GM23338 (cell line): ENCODE results near the gene XRCC5. TPM values are rescaled to one million over a fixed set of nuclear protein-coding genes. Genes with fewer than 3 reads are reported as not detected.

Source experiments
- ATAC-seq: fragments of 200-7000 bp; cut with Tn5 transposase; 3 replicates; pipeline ENCODE4 v1.9.1; 2020
- DNase-seq: peaks from one replicate; pipeline ENCODE4 v3.0.0-alpha.2; 2015; ENCODE audit warnings: low spot score
- H2AFZ ChIP-seq: fragments of 200-600 bp; sonication (generic); 2 replicates; pipeline ENCODE4 v1.8.0; 2016; ENCODE audit warnings: antibody characterized with exemption, mild to moderate bottlenecking, moderate library complexity
- H3F3A ChIP-seq: fragments of 200-600 bp; sonication (generic); replicated peaks from 2 replicates; pipeline ENCODE4 v1.8.0; 2017; ENCODE audit warnings: antibody characterized with exemption, mixed run types, low read depth
- H3K27ac ChIP-seq: fragments of 200-600 bp; sonication (generic); 2 replicates; pipeline ENCODE4 v1.6.1; 2016; ENCODE audit warnings: low read depth
- H3K27me3 ChIP-seq: fragments of 200-600 bp; sonication (generic); 2 replicates; pipeline ENCODE4 v1.8.0; 2016; ENCODE audit warnings: mild to moderate bottlenecking, mixed run types, moderate library complexity; ENCODE audit not compliant: insufficient read depth
- H3K36me3 ChIP-seq: fragments of 200-600 bp; sonication (generic); 2 replicates; pipeline ENCODE4 v1.8.0; 2016; ENCODE audit warnings: mild to moderate bottlenecking; ENCODE audit not compliant: insufficient read depth
- H3K4me1 ChIP-seq: fragments of 200-600 bp; sonication (generic); 2 replicates; pipeline ENCODE4 v1.8.0; 2016; ENCODE audit warnings: mild to moderate bottlenecking, moderate library complexity; ENCODE audit not compliant: insufficient read depth
- H3K4me2 ChIP-seq: fragments of 200-600 bp; sonication (generic); 2 replicates; pipeline ENCODE4 v1.7.1; 2017; ENCODE audit warnings: mixed run types
- H3K4me3 ChIP-seq: fragments of 200-600 bp; sonication (generic); 2 replicates; pipeline ENCODE4 v1.6.1; 2016; ENCODE audit warnings: mixed run types
- H3K79me2 ChIP-seq: fragments of 200-600 bp; sonication (generic); replicated peaks from 2 replicates; pipeline ENCODE4 v1.8.0; 2017; ENCODE audit warnings: mild to moderate bottlenecking; ENCODE audit not compliant: insufficient read depth
- H3K9me2 ChIP-seq: fragments of 200-600 bp; sonication (generic); 2 replicates; pipeline ENCODE4 v1.8.0; 2017; ENCODE audit not compliant: insufficient read depth
- H4K20me1 ChIP-seq: fragments of 200-600 bp; sonication (generic); replicated peaks from 2 replicates; pipeline ENCODE4 v1.8.0; 2017; ENCODE audit warnings: mild to moderate bottlenecking; ENCODE audit not compliant: insufficient read depth
- H3K27ac Mint-ChIP-seq: 2 replicates; pipeline ENCODE4 v1.8.0; 2020; ENCODE audit warnings: inconsistent platforms, mild to moderate bottlenecking, moderate library complexity, mixed read lengths
- H3K27me3 Mint-ChIP-seq: 3 replicates; pipeline ENCODE4 v1.8.0; 2022; ENCODE audit warnings: low read depth, mild to moderate bottlenecking, moderate library complexity, mixed read lengths, inconsistent platforms; ENCODE audit not compliant: insufficient read depth, poor library complexity
- H3K36me3 Mint-ChIP-seq: 3 replicates; pipeline ENCODE4 v1.8.0; 2021; ENCODE audit warnings: low read depth, mild to moderate bottlenecking, inconsistent platforms, moderate library complexity, mixed read lengths
- H3K4me1 Mint-ChIP-seq: 3 replicates; pipeline ENCODE4 v1.8.0; 2020; ENCODE audit warnings: mild to moderate bottlenecking, inconsistent platforms, mixed read lengths
- H3K4me3 Mint-ChIP-seq: 3 replicates; pipeline ENCODE4 v1.8.0; 2021; ENCODE audit warnings: moderate library complexity, mild to moderate bottlenecking, inconsistent platforms, mixed read lengths
- H3K9me3 Mint-ChIP-seq: 3 replicates; pipeline ENCODE4 v1.8.0; 2020; ENCODE audit warnings: moderate library complexity, mild to moderate bottlenecking, inconsistent platforms, mixed read lengths
- CREB1 ChIP-seq: fragments of 250-450 bp; sonication (Bioruptor Pico); IDR thresholded peaks from 2 replicates; pipeline ENCODE4 v1.5.0; 2020; ENCODE audit warnings: low read depth, mild to moderate bottlenecking, moderate library complexity
- EZH2 ChIP-seq: fragments of 200-600 bp; sonication (generic); IDR thresholded peaks from one replicate; pipeline ENCODE4 v1.8.0; 2017; ENCODE audit warnings: antibody characterized with exemption, mild to moderate bottlenecking, low read depth; ENCODE audit not compliant: unreplicated experiment
- EZH2phosphoT487 ChIP-seq: fragments of 200-600 bp; sonication (generic); IDR thresholded peaks from one replicate; pipeline ENCODE4 v1.8.1; 2018; ENCODE audit warnings: antibody characterized with exemption; ENCODE audit not compliant: unreplicated experiment
- JUNB ChIP-seq: IDR thresholded peaks from one replicate; pipeline ENCODE4 v1.6.1; 2016; ENCODE audit warnings: antibody characterized with exemption; ENCODE audit not compliant: unreplicated experiment
- NANOG ChIP-seq: IDR thresholded peaks from 2 replicates; pipeline ENCODE4 v1.6.1; 2016; ENCODE audit warnings: antibody characterized with exemption, borderline replicate concordance
- POLR2AphosphoS5 ChIP-seq: IDR thresholded peaks from 2 replicates; pipeline ENCODE4 v1.6.1; 2016; ENCODE audit warnings: antibody characterized with exemption, low read depth
- STAT1 ChIP-seq: IDR thresholded peaks from one replicate; pipeline ENCODE4 v1.6.1; 2016; ENCODE audit warnings: antibody characterized with exemption; ENCODE audit not compliant: unreplicated experiment
- ZNF114 ChIP-seq: fragments of 250-450 bp; sonication (Bioruptor Pico); IDR thresholded peaks from 2 replicates; pipeline ENCODE4 v1.5.0; 2020; ENCODE audit warnings: mild to moderate bottlenecking, moderate library complexity
- ZNF331 ChIP-seq: fragments of 250-450 bp; sonication (Bioruptor Pico); IDR thresholded peaks from 2 replicates; pipeline ENCODE4 v1.5.0; 2020; ENCODE audit warnings: low read depth, mild to moderate bottlenecking, moderate library complexity
- polyA plus RNA-seq: library from polyadenylated mRNA; unstranded; fragments of >200 nt; fragmentation: Nextera tagmentation; extraction: Ambion mirVana; gene quantifications from 2 replicates; pipeline ENCODE4 v1.2.1, GENCODE V29; 2016
- total RNA-seq: library from RNA; depleted of rRNA; stranded (reverse); fragments of >200 nt; shearing (Covaris generic); gene quantifications from 2 replicates; pipeline ENCODE4 v1.2.3, GENCODE V29; 2014
- TF ChIP-seq, protein P1 (sequence below), 2 experiments: fragments of 200-600 bp in 1 of 2; sonication (generic) in 1 of 2; conservative IDR thresholded peaks; 2 replicates each; pipeline versions ENCODE4 v1.5.1 to v1.6.1; 2016 to 2017; ENCODE audit warnings: antibody characterized with exemption in 2 of 2, low read depth in 2 of 2, mild to moderate bottlenecking in 2 of 2, moderate library complexity in 1 of 2
- TF ChIP-seq, protein P2 (sequence below): IDR thresholded peaks from 2 replicates; pipeline ENCODE4 v1.6.1; 2016; ENCODE audit warnings: antibody characterized with exemption
- TF ChIP-seq, protein P3 (sequence below): IDR thresholded peaks from one replicate; pipeline ENCODE4 v1.6.1; 2018; ENCODE audit warnings: antibody characterized with exemption; ENCODE audit not compliant: unreplicated experiment
- TF ChIP-seq, protein P4 (sequence below): fragments of 250-450 bp; sonication (Bioruptor Pico); IDR thresholded peaks from 2 replicates; pipeline ENCODE4 v1.5.0; 2020; ENCODE audit warnings: mild to moderate bottlenecking, moderate library complexity

XRCC5 gene
- total and polyA plus RNA-seq, 2 experiments from 2014 or later, result 499 to 524 TPM

DNA sequence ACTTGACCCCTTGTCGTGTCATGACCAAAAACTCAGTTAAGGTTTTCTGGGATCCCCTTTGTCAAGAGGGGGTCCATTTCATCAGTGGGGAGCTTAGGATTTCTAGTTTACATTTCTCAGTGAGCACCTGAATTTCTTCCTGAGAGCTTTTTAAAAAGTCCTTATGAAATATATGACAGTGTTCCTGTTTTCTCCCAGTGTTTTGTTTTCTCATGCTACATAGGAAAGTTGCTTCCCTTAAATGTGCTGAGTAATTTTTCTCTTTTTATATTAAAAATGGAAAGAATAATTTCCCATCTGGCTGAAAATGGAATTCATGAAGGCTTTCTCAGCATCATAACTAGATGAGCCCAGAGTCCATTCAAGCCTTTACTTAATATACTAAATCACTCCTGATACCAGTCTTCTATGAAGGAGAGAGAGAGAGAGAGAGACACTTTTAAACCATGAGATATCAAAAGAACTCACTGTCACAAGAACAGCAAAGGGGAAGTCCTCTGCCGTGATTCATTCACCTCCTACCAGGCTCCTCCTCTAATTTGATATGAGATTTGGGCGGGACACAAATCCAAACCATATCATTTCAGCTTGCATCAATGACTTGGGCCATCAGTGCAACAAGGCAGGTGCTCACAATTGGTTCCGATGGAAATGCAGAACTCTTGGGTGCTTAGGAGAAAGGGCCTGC lies 61.1 kb downstream of the XRCC5 start:
- DNase-seq (no peak), ATAC-seq (no peak)
- H3K27ac ChIP-seq, result peak overlapping the region; percentile 41
- H3F3A ChIP-seq, result 0 out of 2 replicates have a peak, but pooled peaks cover 2% of the 10 kb centered on the region
- H3K4me3 ChIP-seq, result no peak overlapping the region
- H3K36me3 ChIP-seq, result peaks cover 30% of the 10 kb centered on the region; the same call in 1 of the 2 replicates
- no peaks in the 10 kb centered on the region for H3K9me2 ChIP-seq
- Mint-ChIP-seq H3K36me3 (peaks cover 90% of the 10 kb centered on the region), H3K27ac (peak overlapping the region; percentile 12; the same call in 1 of the 2 replicates), H3K4me1 (peaks cover 2% of the 10 kb centered on the region; the same call in 2 of the 3 replicates), H3K4me3 (no peak overlapping the region), H3K27me3 (peaks cover 2% of the 10 kb centered on the region), H3K9me3 (no peaks in the 10 kb centered on the region)
- no peaks in the 10 kb centered on the region for H3K4me1 ChIP-seq
- TF ChIP-seq, protein P1, sequence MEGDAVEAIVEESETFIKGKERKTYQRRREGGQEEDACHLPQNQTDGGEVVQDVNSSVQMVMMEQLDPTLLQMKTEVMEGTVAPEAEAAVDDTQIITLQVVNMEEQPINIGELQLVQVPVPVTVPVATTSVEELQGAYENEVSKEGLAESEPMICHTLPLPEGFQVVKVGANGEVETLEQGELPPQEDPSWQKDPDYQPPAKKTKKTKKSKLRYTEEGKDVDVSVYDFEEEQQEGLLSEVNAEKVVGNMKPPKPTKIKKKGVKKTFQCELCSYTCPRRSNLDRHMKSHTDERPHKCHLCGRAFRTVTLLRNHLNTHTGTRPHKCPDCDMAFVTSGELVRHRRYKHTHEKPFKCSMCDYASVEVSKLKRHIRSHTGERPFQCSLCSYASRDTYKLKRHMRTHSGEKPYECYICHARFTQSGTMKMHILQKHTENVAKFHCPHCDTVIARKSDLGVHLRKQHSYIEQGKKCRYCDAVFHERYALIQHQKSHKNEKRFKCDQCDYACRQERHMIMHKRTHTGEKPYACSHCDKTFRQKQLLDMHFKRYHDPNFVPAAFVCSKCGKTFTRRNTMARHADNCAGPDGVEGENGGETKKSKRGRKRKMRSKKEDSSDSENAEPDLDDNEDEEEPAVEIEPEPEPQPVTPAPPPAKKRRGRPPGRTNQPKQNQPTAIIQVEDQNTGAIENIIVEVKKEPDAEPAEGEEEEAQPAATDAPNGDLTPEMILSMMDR (conservative IDR thresholded peaks at IDR 0.05; ENCODE audit: low read depth in 2 of 2), result no peak
- TF ChIP-seq EZH2phosphoT487 (no peak), ZNF331 (CRISPR knock-in tag) (no peak), STAT1 (no peak), ZNF114 (CRISPR knock-in tag) (no peak), JUNB (no peak), CREB1 (CRISPR knock-in tag) (no peak), POLR2AphosphoS5 (no peak), EZH2 (no peak), NANOG (no peak)
- TF ChIP-seq, protein P2, sequence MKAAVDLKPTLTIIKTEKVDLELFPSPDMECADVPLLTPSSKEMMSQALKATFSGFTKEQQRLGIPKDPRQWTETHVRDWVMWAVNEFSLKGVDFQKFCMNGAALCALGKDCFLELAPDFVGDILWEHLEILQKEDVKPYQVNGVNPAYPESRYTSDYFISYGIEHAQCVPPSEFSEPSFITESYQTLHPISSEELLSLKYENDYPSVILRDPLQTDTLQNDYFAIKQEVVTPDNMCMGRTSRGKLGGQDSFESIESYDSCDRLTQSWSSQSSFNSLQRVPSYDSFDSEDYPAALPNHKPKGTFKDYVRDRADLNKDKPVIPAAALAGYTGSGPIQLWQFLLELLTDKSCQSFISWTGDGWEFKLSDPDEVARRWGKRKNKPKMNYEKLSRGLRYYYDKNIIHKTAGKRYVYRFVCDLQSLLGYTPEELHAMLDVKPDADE, result no peak
- TF ChIP-seq, protein P3, sequence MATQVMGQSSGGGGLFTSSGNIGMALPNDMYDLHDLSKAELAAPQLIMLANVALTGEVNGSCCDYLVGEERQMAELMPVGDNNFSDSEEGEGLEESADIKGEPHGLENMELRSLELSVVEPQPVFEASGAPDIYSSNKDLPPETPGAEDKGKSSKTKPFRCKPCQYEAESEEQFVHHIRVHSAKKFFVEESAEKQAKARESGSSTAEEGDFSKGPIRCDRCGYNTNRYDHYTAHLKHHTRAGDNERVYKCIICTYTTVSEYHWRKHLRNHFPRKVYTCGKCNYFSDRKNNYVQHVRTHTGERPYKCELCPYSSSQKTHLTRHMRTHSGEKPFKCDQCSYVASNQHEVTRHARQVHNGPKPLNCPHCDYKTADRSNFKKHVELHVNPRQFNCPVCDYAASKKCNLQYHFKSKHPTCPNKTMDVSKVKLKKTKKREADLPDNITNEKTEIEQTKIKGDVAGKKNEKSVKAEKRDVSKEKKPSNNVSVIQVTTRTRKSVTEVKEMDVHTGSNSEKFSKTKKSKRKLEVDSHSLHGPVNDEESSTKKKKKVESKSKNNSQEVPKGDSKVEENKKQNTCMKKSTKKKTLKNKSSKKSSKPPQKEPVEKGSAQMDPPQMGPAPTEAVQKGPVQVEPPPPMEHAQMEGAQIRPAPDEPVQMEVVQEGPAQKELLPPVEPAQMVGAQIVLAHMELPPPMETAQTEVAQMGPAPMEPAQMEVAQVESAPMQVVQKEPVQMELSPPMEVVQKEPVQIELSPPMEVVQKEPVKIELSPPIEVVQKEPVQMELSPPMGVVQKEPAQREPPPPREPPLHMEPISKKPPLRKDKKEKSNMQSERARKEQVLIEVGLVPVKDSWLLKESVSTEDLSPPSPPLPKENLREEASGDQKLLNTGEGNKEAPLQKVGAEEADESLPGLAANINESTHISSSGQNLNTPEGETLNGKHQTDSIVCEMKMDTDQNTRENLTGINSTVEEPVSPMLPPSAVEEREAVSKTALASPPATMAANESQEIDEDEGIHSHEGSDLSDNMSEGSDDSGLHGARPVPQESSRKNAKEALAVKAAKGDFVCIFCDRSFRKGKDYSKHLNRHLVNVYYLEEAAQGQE, result no peak
- TF ChIP-seq, protein P4, sequence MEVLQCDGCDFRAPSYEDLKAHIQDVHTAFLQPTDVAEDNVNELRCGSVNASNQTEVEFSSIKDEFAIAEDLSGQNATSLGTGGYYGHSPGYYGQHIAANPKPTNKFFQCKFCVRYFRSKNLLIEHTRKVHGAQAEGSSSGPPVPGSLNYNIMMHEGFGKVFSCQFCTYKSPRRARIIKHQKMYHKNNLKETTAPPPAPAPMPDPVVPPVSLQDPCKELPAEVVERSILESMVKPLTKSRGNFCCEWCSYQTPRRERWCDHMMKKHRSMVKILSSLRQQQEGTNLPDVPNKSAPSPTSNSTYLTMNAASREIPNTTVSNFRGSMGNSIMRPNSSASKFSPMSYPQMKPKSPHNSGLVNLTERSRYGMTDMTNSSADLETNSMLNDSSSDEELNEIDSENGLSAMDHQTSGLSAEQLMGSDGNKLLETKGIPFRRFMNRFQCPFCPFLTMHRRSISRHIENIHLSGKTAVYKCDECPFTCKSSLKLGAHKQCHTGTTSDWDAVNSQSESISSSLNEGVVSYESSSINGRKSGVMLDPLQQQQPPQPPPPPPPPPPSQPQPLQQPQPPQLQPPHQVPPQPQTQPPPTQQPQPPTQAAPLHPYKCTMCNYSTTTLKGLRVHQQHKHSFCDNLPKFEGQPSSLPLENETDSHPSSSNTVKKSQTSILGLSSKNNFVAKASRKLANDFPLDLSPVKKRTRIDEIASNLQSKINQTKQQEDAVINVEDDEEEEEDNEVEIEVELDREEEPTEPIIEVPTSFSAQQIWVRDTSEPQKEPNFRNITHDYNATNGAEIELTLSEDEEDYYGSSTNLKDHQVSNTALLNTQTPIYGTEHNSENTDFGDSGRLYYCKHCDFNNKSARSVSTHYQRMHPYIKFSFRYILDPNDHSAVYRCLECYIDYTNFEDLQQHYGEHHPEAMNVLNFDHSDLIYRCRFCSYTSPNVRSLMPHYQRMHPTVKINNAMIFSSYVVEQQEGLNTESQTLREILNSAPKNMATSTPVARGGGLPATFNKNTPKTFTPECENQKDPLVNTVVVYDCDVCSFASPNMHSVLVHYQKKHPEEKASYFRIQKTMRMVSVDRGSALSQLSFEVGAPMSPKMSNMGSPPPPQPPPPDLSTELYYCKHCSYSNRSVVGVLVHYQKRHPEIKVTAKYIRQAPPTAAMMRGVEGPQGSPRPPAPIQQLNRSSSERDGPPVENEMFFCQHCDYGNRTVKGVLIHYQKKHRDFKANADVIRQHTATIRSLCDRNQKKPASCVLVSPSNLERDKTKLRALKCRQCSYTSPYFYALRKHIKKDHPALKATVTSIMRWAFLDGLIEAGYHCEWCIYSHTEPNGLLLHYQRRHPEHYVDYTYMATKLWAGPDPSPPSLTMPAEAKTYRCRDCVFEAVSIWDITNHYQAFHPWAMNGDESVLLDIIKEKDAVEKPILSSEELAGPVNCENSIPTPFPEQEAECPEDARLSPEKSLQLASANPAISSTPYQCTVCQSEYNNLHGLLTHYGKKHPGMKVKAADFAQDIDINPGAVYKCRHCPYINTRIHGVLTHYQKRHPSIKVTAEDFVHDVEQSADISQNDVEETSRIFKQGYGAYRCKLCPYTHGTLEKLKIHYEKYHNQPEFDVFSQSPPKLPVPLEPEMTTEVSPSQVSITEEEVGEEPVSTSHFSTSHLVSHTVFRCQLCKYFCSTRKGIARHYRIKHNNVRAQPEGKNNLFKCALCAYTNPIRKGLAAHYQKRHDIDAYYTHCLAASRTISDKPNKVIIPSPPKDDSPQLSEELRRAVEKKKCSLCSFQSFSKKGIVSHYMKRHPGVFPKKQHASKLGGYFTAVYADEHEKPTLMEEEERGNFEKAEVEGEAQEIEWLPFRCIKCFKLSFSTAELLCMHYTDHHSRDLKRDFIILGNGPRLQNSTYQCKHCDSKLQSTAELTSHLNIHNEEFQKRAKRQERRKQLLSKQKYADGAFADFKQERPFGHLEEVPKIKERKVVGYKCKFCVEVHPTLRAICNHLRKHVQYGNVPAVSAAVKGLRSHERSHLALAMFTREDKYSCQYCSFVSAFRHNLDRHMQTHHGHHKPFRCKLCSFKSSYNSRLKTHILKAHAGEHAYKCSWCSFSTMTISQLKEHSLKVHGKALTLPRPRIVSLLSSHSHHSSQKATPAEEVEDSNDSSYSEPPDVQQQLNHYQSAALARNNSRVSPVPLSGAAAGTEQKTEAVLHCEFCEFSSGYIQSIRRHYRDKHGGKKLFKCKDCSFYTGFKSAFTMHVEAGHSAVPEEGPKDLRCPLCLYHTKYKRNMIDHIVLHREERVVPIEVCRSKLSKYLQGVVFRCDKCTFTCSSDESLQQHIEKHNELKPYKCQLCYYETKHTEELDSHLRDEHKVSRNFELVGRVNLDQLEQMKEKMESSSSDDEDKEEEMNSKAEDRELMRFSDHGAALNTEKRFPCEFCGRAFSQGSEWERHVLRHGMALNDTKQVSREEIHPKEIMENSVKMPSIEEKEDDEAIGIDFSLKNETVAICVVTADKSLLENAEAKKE (CRISPR knock-in tag), result no peak
- no peak overlapping the region for H3K4me2 ChIP-seq
- H3K27me3 ChIP-seq, result no peaks in the 10 kb centered on the region
- H2AFZ ChIP-seq, result no peak overlapping the region
- H4K20me1 ChIP-seq, result peaks cover 29% of the 10 kb centered on the region; the same call in 1 of the 2 replicates
- peaks cover 96% of the 10 kb centered on the region for H3K79me2 ChIP-seq
